Endothelial cell of umbilical vein (primary cell): Measurements from ENCODE around the gene ZKSCAN1. TPM values are rescaled to one million over a fixed set of nuclear protein-coding genes. Genes with fewer than 3 reads are reported as not detected.

Experiments used
- BruUV-seq: library from RNA; stranded (reverse); fragments of 400-500 nt; replicated peaks from 2 replicates; lab custom pipeline; 2021; lab: Mats Ljungman, UMichigan
- CTCF ChIA-PET: fragments of 300-600, 350-600 bp; sonication (Branson Sonifier 250); formaldehyde crosslinking; loops from one replicate; lab custom pipeline; 2021; ENCODE audit warnings: antibody characterized with exemption, inconsistent platforms; lab: Charles Lee
- POLR2A ChIA-PET: fragments of 300-600, 350-600 bp; sonication (Branson Sonifier 250); formaldehyde crosslinking; loops from one replicate; lab custom pipeline; 2021; ENCODE audit warnings: antibody characterized with exemption, inconsistent platforms; lab: Charles Lee
- DNase-seq: peaks from one replicate; pipeline ENCODE4 v3.0.0-alpha.2; 2011; ENCODE audit warnings: low read depth, low spot score
- FAIRE-seq: peaks from 2 replicates; lab custom pipeline; 2011; peaks lifted over from hg19 to GRCh38; lab: Jason Lieb, UNC
- H2AFZ ChIP-seq: 2 replicates; pipeline ENCODE4 v1.6.0; 2012; ENCODE audit warnings: low read depth, low read length, control low read depth, inconsistent platforms
- H3K27ac ChIP-seq: 2 replicates; pipeline ENCODE4 v1.5.1; 2011; ENCODE audit warnings: low read depth, mild to moderate bottlenecking, control low read depth, low read length, moderate library complexity; ENCODE audit not compliant: insufficient read depth
- H3K27me3 ChIP-seq, 2 experiments: 2 replicates each; pipeline versions ENCODE4 v1.6.0 to v1.6.1; 2011; ENCODE audit warnings: low read length in 2 of 2, mixed read lengths in 1 of 2; ENCODE audit not compliant: control insufficient read depth in 2 of 2, insufficient read depth in 2 of 2
- H3K36me3 ChIP-seq, 2 experiments: 2 replicates in 1 of 2; 3 replicates in 1 of 2; pipeline ENCODE4 v1.5.1; 2011; ENCODE audit warnings: low read length in 2 of 2, mild to moderate bottlenecking in 1 of 2, moderate library complexity in 1 of 2; ENCODE audit not compliant: control insufficient read depth in 2 of 2, insufficient read depth in 2 of 2; ENCODE audit errors: extremely low read depth in 1 of 2
- H3K4me1 ChIP-seq: 3 replicates; pipeline ENCODE4 v1.5.1; 2011; ENCODE audit warnings: mild to moderate bottlenecking, low read length; ENCODE audit not compliant: control insufficient read depth, insufficient read depth; ENCODE audit errors: extremely low read depth
- H3K4me2 ChIP-seq: 2 replicates; pipeline ENCODE4 v1.6.1; 2011; ENCODE audit warnings: low read length, control low read depth, mixed read lengths; ENCODE audit not compliant: insufficient read depth
- H3K4me3 ChIP-seq, 3 experiments: fragments of 200-600 bp in 1 of 3; sonication (generic), shearing (Covaris generic) in 1 of 3; replicated peaks in 1 of 3; 2 replicates each; pipeline ENCODE4 v1.5.1; 2011 to 2016; ENCODE audit warnings: control low read depth in 3 of 3, low read length in 3 of 3, mild to moderate bottlenecking in 2 of 3, inconsistent platforms in 1 of 3, low read depth in 1 of 3, moderate library complexity in 1 of 3; ENCODE audit not compliant: insufficient read depth in 1 of 3
- H3K79me2 ChIP-seq: 2 replicates; pipeline ENCODE4 v1.6.0; 2012; ENCODE audit warnings: low read length, inconsistent platforms; ENCODE audit not compliant: control insufficient read depth, insufficient read depth
- H3K9ac ChIP-seq: replicated peaks from 2 replicates; pipeline ENCODE3; 2011; ENCODE audit warnings: low read length, control low read depth; ENCODE audit not compliant: insufficient read depth; ENCODE audit errors: extremely low read depth
- H3K9me1 ChIP-seq: replicated peaks from 3 replicates; pipeline ENCODE4 v1.6.0; 2011; ENCODE audit warnings: mild to moderate bottlenecking, low read length; ENCODE audit not compliant: control insufficient read depth, insufficient read depth; ENCODE audit errors: extremely low read depth
- H3K9me3 ChIP-seq: replicated peaks from 2 replicates; pipeline ENCODE4 v1.5.1; 2012; ENCODE audit warnings: low read length, inconsistent platforms; ENCODE audit not compliant: control insufficient read depth, insufficient read depth
- H4K20me1 ChIP-seq: replicated peaks from 2 replicates; pipeline ENCODE3; 2011; ENCODE audit warnings: mild to moderate bottlenecking, low read length; ENCODE audit not compliant: control insufficient read depth, insufficient read depth; ENCODE audit errors: extremely low read depth
- CTCF ChIP-seq, 2 donors: IDR thresholded peaks; 1 replicate in 1 of 2; 2 replicates in 1 of 2; pipeline ENCODE4 v1.5.1; 2011; ENCODE audit warnings: low read length in 2 of 2, mild to moderate bottlenecking in 2 of 2, moderate library complexity in 2 of 2, control low read depth in 1 of 2, inconsistent platforms in 1 of 2, low read depth in 1 of 2; ENCODE audit not compliant: insufficient read depth in 1 of 2; ENCODE audit errors: extremely low read depth in 1 of 2
- EZH2 ChIP-seq: IDR thresholded peaks from 2 replicates; pipeline ENCODE4 v1.6.1; 2012; ENCODE audit warnings: borderline replicate concordance, low read depth, mild to moderate bottlenecking, moderate library complexity, low read length, inconsistent platforms; ENCODE audit not compliant: severe bottlenecking
- FOS ChIP-seq: IDR thresholded peaks from 2 replicates; pipeline ENCODE4 v1.6.1; 2011; ENCODE audit warnings: mild to moderate bottlenecking, low read length, moderate library complexity, borderline replicate concordance; ENCODE audit not compliant: insufficient read depth
- GATA2 ChIP-seq: IDR thresholded peaks from 2 replicates; pipeline ENCODE4 v1.7.0; 2011; ENCODE audit warnings: low read depth, mild to moderate bottlenecking, moderate library complexity, mixed read lengths, low read length; ENCODE audit not compliant: insufficient read length, insufficient read depth
- JUN ChIP-seq: IDR thresholded peaks from 2 replicates; pipeline ENCODE4 v1.6.1; 2011; ENCODE audit warnings: borderline replicate concordance, low read depth; ENCODE audit not compliant: insufficient read length, insufficient read depth
- MYC ChIP-seq: IDR thresholded peaks from one replicate; pipeline ENCODE4 v1.6.1; 2011; ENCODE audit warnings: mild to moderate bottlenecking, low read depth, low read length
- POLR2A ChIP-seq: IDR thresholded peaks from 2 replicates; pipeline ENCODE4 v1.6.1; 2012; ENCODE audit warnings: low read depth, mild to moderate bottlenecking, control low read depth, low read length
- POLR2AphosphoS5 ChIP-seq: IDR thresholded peaks from 2 replicates; pipeline ENCODE4 v1.6.1; 2012; ENCODE audit warnings: low read depth, mild to moderate bottlenecking, control low read depth, low read length, moderate library complexity; ENCODE audit not compliant: insufficient read depth
- dilution Hi-C: fragments of 300-500 bp; cut with MboI; formaldehyde crosslinking; loops from one replicate; pipeline ENCODE4 v1.15.0; 2019; ENCODE audit warnings: low sequenced_read_pairs; ENCODE audit not compliant: extremely low pct_ligation_motif_present
- intact Hi-C: fragments of 100-400 bp; cut with micrococcal nuclease; formaldehyde crosslinking; loops from one replicate; pipeline ENCODE4 v1.10.0; 2022
- polyA plus RNA-seq, 4 experiments: library from polyadenylated mRNA; depleted of rRNA in 3 of 4; stranded (reverse) in 3 of 4; unstranded in 1 of 4; fragments of >200 nt; gene quantifications; 2 replicates each; pipeline versions ENCODE4 v1.2.1 to v1.2.3, GENCODE V29; 2011 to 2012; ENCODE audit warnings: missing spikeins in 1 of 4
- total RNA-seq: library from RNA; stranded (reverse); gene quantifications from 2 replicates; pipeline ENCODE4 v1.2.3, GENCODE V29; 2021
- TF ChIP-seq, protein P1 (sequence below): IDR thresholded peaks from 2 replicates; pipeline ENCODE4 v1.6.1; 2011; ENCODE audit not compliant: insufficient read depth, insufficient read length

The ZKSCAN1 gene
- total and polyA plus RNA-seq, 2 donors (not counting 3 experiments of a cell fraction or from before 2014, with no cell fraction given), result 12.3 to 57.8 TPM

DNA sequence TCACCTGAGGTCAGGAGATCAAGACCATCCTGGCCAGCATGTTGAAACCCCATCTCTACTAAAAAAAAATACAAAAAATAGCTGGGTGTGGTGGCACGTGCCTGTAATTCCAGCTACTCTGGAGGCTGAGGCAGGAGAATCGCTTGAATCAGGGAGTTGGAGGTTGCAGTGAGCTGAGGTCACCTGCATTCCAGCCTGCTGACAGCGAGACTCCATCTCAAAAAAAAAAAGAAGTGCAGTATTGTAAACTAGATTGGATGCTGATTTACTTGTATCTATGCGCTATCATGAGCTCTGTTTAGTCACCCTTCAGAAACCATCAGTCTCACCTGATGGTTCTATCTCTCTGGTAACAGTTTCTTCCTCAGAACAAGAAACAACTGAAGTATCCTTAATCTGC lies 48.0 kb downstream of the ZKSCAN1 start:
- no peaks in the 10 kb centered on the region for H3K9me1 ChIP-seq
- BruUV-seq, result no TSS peak
- no peak for DNase-seq
- dilution Hi-C loops (no loop called here), intact Hi-C loops (no loop called here)
- H2AFZ ChIP-seq, result no peak overlapping the region
- no peak overlapping the region for H3K4me2 ChIP-seq
- no peaks in the 10 kb centered on the region for H4K20me1 ChIP-seq
- no peaks in the 10 kb centered on the region for H3K79me2 ChIP-seq
- FAIRE-seq, result no peak
- no peak overlapping the region for H3K27ac ChIP-seq
- no peaks in the 10 kb centered on the region for H3K27me3 ChIP-seq
- peaks cover 13 to 16% of the 10 kb centered on the region in 2 experiments for H3K36me3 ChIP-seq
- H3K9me3 ChIP-seq, result no peaks in the 10 kb centered on the region
- H3K4me1 ChIP-seq, result no peaks in the 10 kb centered on the region
- CTCF ChIA-PET, result interaction anchor here (0.6 to 1.6 kb wide), 5 partner anchors 12 to 41 kb away, joined by 3 to 8 read pairs (median 4); no protein-coding TSS in a partner anchor
- no peak for TF ChIP-seq POLR2A
- TF ChIP-seq, protein P1, sequence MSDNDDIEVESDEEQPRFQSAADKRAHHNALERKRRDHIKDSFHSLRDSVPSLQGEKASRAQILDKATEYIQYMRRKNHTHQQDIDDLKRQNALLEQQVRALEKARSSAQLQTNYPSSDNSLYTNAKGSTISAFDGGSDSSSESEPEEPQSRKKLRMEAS, result no peak
- TF ChIP-seq POLR2AphosphoS5, result no peak
- no peak for TF ChIP-seq MYC
- no peak for TF ChIP-seq GATA2
- POLR2A ChIA-PET, result no interaction called here
- no peak overlapping the region for H3K9ac ChIP-seq
- H3K4me3 ChIP-seq, result no peak overlapping the region

- FAIRE-seq (no peak), DNase-seq (no peak)
- Histone ChIP-seq H3K9me3 (no peaks in the 10 kb centered on the region), H3K9me1 (no peaks in the 10 kb centered on the region), H3K4me1 (no peaks in the 10 kb centered on the region), H3K4me3 (no peak overlapping the region), H3K27me3 (no peaks in the 10 kb centered on the region), H3K79me2 (no peaks in the 10 kb centered on the region), H3K4me2 (no peak overlapping the region), H2AFZ (no peak overlapping the region), H4K20me1 (no peaks in the 10 kb centered on the region), H3K27ac (no peak overlapping the region), H3K9ac (no peak overlapping the region), H3K36me3 (peaks cover 13 to 16% of the 10 kb centered on the region in 2 experiments)
- dilution Hi-C loops, result no loop called here
- POLR2A ChIA-PET, result interaction anchor here (0.6 kb wide), 1 partner anchor 11 kb away, joined by 8 read pairs; no protein-coding TSS in a partner anchor
- CTCF ChIA-PET, result interaction anchor here (0.6 to 1.6 kb wide), 4 partner anchors 11 to 38 kb away, joined by 3 to 8 read pairs (median 6); no protein-coding TSS in a partner anchor
- no peak for TF ChIP-seq JUN
- TF ChIP-seq GATA2, result no peak
- TF ChIP-seq POLR2AphosphoS5, result no peak
- TF ChIP-seq POLR2A, result no peak
- TF ChIP-seq, protein P1, result no peak
- no peak for TF ChIP-seq EZH2
- TF ChIP-seq FOS, result no peak
- TF ChIP-seq MYC, result no peak
- TF ChIP-seq CTCF (IDR thresholded peaks at IDR 0.05; ENCODE audit: extremely low read depth in 1 of 2, insufficient read depth in 1 of 2, low read depth in 1 of 2, low read length in 2 of 2), result no peak
- intact Hi-C loops, result no loop called here
- no TSS peak for BruUV-seq
Observed at GRCh38 chr7:100064162-100064561, 48.8 kb downstream of the ZKSCAN1 start.
